SK-N-SH treated with all-trans-retinoic acid at 6 μM for 48 hours (cell line): Measurements from ENCODE around the gene TOR1AIP1.

Experiments
- GLIS3 ChIP-seq: fragments of 250-450 bp; sonication (Bioruptor Pico); IDR thresholded peaks from 2 replicates; pipeline ENCODE4 v1.5.0; 2020; ENCODE audit warnings: mild to moderate bottlenecking, moderate library complexity
- OSR1 ChIP-seq: fragments of 250-450 bp; sonication (Bioruptor Pico); IDR thresholded peaks from 2 replicates; pipeline ENCODE4 v1.8.0; 2022; ENCODE audit warnings: moderate library complexity, mild to moderate bottlenecking, inconsistent platforms
- PPARA ChIP-seq: fragments of 250-450 bp; sonication (Bioruptor Pico); IDR thresholded peaks from 2 replicates; pipeline ENCODE4 v1.5.0; 2020; ENCODE audit warnings: mild to moderate bottlenecking, borderline replicate concordance
- RARB ChIP-seq: fragments of 250-450 bp; sonication (Bioruptor Pico); IDR thresholded peaks from 2 replicates; pipeline ENCODE4 v1.8.0; 2021; ENCODE audit warnings: mild to moderate bottlenecking, moderate library complexity
- SNAI2 ChIP-seq: fragments of 250-450 bp; sonication (Bioruptor Pico); IDR thresholded peaks from 2 replicates; pipeline ENCODE4 v1.5.0; 2020; ENCODE audit warnings: mild to moderate bottlenecking, moderate library complexity
- ZFP3 ChIP-seq: fragments of 250-450 bp; sonication (Bioruptor Pico); IDR thresholded peaks from 2 replicates; pipeline ENCODE4 v1.5.0; 2020; ENCODE audit warnings: mild to moderate bottlenecking, moderate library complexity
- ZFP30 ChIP-seq: fragments of 450-650 bp; formaldehyde crosslinking; IDR thresholded peaks from 2 replicates; pipeline ENCODE4 v1.5.0; 2022; ENCODE audit warnings: mild to moderate bottlenecking, moderate library complexity
- ZNF565 ChIP-seq: fragments of 450-650 bp; formaldehyde crosslinking; conservative IDR thresholded peaks from 2 replicates; pipeline ENCODE4 v1.5.0; 2020; ENCODE audit warnings: low read depth, mild to moderate bottlenecking, moderate library complexity
- ZNF70 ChIP-seq: fragments of 450-650 bp; formaldehyde crosslinking; IDR thresholded peaks from 2 replicates; pipeline ENCODE4 v1.5.0; 2020; ENCODE audit warnings: mild to moderate bottlenecking, moderate library complexity
- TF ChIP-seq, protein P1 (sequence below): fragments of 250-450 bp; sonication (Bioruptor Pico); IDR thresholded peaks from 2 replicates; pipeline ENCODE4 v1.8.0; 2020; ENCODE audit warnings: mild to moderate bottlenecking, moderate library complexity, borderline replicate concordance
- TF ChIP-seq, protein P2 (sequence below): fragments of 250-450 bp; sonication (Bioruptor Pico); IDR thresholded peaks from 2 replicates; pipeline ENCODE4 v1.5.1; 2020; ENCODE audit warnings: low read depth, mild to moderate bottlenecking, moderate library complexity
- TF ChIP-seq, protein P3 (sequence below): fragments of 250-450 bp; sonication (Bioruptor Pico); IDR thresholded peaks from 2 replicates; pipeline ENCODE4 v1.5.1; 2021; ENCODE audit warnings: mild to moderate bottlenecking, moderate library complexity
- TF ChIP-seq, protein P4 (sequence below): fragments of 250-450 bp; sonication (Bioruptor Pico); IDR thresholded peaks from 2 replicates; pipeline ENCODE4 v1.5.0; 2020; ENCODE audit warnings: mild to moderate bottlenecking, moderate library complexity

DNA sequence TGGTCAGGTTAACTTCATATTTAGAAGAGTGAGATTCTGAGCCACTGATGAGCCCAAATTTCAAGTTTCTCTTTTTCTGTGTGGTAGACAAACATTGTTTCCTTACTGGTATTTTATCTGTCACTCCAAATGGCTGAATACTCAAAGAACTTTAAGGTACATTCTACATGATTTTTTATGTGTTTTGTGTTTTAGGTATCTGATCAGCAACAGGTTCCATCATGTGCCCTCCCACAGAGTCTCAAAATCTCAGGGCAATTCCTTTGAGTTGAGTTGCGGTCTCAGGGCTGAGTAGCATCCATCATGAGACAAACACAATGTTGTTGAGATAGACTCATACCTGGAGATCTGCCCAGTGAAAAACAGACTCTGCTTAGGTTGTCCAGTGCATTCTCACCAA lies 57.9 kb downstream of the TOR1AIP1 start:
- no peak for TF ChIP-seq RARB
- TF ChIP-seq, protein P1, sequence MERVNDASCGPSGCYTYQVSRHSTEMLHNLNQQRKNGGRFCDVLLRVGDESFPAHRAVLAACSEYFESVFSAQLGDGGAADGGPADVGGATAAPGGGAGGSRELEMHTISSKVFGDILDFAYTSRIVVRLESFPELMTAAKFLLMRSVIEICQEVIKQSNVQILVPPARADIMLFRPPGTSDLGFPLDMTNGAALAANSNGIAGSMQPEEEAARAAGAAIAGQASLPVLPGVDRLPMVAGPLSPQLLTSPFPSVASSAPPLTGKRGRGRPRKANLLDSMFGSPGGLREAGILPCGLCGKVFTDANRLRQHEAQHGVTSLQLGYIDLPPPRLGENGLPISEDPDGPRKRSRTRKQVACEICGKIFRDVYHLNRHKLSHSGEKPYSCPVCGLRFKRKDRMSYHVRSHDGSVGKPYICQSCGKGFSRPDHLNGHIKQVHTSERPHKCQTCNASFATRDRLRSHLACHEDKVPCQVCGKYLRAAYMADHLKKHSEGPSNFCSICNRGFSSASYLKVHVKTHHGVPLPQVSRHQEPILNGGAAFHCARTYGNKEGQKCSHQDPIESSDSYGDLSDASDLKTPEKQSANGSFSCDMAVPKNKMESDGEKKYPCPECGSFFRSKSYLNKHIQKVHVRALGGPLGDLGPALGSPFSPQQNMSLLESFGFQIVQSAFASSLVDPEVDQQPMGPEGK, result no peak
- TF ChIP-seq ZNF565, result no peak
- TF ChIP-seq, protein P2, sequence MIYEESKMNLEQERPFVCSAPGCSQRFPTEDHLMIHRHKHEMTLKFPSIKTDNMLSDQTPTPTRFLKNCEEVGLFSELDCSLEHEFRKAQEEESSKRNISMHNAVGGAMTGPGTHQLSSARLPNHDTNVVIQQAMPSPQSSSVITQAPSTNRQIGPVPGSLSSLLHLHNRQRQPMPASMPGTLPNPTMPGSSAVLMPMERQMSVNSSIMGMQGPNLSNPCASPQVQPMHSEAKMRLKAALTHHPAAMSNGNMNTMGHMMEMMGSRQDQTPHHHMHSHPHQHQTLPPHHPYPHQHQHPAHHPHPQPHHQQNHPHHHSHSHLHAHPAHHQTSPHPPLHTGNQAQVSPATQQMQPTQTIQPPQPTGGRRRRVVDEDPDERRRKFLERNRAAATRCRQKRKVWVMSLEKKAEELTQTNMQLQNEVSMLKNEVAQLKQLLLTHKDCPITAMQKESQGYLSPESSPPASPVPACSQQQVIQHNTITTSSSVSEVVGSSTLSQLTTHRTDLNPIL, result no peak
- TF ChIP-seq OSR1, result no peak
- TF ChIP-seq, protein P3, sequence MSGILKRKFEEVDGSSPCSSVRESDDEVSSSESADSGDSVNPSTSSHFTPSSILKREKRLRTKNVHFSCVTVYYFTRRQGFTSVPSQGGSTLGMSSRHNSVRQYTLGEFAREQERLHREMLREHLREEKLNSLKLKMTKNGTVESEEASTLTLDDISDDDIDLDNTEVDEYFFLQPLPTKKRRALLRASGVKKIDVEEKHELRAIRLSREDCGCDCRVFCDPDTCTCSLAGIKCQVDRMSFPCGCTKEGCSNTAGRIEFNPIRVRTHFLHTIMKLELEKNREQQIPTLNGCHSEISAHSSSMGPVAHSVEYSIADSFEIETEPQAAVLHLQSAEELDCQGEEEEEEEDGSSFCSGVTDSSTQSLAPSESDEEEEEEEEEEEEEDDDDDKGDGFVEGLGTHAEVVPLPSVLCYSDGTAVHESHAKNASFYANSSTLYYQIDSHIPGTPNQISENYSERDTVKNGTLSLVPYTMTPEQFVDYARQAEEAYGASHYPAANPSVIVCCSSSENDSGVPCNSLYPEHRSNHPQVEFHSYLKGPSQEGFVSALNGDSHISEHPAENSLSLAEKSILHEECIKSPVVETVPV (CRISPR knock-in tag), result no peak
- no peak for TF ChIP-seq PPARA
- TF ChIP-seq, protein P4, sequence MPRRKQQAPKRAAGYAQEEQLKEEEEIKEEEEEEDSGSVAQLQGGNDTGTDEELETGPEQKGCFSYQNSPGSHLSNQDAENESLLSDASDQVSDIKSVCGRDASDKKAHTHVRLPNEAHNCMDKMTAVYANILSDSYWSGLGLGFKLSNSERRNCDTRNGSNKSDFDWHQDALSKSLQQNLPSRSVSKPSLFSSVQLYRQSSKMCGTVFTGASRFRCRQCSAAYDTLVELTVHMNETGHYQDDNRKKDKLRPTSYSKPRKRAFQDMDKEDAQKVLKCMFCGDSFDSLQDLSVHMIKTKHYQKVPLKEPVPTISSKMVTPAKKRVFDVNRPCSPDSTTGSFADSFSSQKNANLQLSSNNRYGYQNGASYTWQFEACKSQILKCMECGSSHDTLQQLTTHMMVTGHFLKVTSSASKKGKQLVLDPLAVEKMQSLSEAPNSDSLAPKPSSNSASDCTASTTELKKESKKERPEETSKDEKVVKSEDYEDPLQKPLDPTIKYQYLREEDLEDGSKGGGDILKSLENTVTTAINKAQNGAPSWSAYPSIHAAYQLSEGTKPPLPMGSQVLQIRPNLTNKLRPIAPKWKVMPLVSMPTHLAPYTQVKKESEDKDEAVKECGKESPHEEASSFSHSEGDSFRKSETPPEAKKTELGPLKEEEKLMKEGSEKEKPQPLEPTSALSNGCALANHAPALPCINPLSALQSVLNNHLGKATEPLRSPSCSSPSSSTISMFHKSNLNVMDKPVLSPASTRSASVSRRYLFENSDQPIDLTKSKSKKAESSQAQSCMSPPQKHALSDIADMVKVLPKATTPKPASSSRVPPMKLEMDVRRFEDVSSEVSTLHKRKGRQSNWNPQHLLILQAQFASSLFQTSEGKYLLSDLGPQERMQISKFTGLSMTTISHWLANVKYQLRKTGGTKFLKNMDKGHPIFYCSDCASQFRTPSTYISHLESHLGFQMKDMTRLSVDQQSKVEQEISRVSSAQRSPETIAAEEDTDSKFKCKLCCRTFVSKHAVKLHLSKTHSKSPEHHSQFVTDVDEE, result no peak
- TF ChIP-seq SNAI2 (CRISPR knock-in tag), result no peak
- no peak for TF ChIP-seq ZNF70 (CRISPR knock-in tag)
- no peak for TF ChIP-seq ZFP30 (CRISPR knock-in tag)
- TF ChIP-seq GLIS3 (CRISPR knock-in tag), result no peak
- no peak for TF ChIP-seq ZFP3 (CRISPR knock-in tag)
